SK-N-MC (cell line): ENCODE measurements around the gene INPP4B.

Experiments used
- EZH2 ChIP-seq: fragments of 200-600 bp; sonication (generic); IDR thresholded peaks from one replicate; pipeline ENCODE4 v1.6.1; 2017; ENCODE audit warnings: antibody characterized with exemption
- POLR2AphosphoS5 ChIP-seq: IDR thresholded peaks from 2 replicates; pipeline ENCODE4 v1.6.1; 2012; ENCODE audit warnings: mild to moderate bottlenecking, low read depth, low read length, borderline replicate concordance

DNA sequence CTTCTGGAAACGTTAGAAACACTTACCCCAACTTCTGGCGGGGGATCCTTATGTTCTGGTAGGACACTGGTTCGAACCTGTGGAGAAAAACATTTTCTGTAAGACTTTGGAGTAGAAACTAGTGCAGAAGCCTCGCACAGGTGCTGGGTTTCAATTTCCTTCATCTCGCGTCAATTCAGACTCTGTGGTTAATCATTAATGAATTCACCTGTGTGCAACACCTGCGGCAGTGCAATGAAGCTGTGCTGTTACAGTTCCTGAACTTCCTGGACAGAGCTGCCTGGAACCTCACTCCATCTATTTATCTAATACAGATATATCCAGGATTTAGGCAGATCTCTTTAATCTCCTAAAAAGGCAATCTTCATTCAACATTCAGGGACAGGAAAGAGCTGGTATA, 531.4 kb downstream of the INPP4B start:
- TF ChIP-seq EZH2 (no peak), POLR2AphosphoS5 (no peak)
